Astrocyte of the spinal cord (primary cell): ENCODE results near the gene RAX.
"Not testable (repeated sequence)": the region's sequence is repeated elsewhere in the genome, so short reads cannot be mapped to it uniquely, and the experiment has no call there.

Experiments used
- DNase-seq: peaks from one replicate; pipeline ENCODE4 v3.0.0; 2011; ENCODE audit warnings: low read depth, low spot score
- H3K4me3 ChIP-seq: 2 replicates; pipeline ENCODE4 v1.5.1; 2011; ENCODE audit warnings: low read depth, mild to moderate bottlenecking, low read length, moderate library complexity
- in situ Hi-C: cut with HindIII; loops from 2 replicates; pipeline ENCODE4 v1.10.0; 2017; ENCODE audit warnings: low sequenced_read_pairs
- TF ChIP-seq, protein P1 (sequence below): IDR thresholded peaks from 2 replicates; pipeline ENCODE4 v1.5.1; 2012; ENCODE audit warnings: low read depth, mild to moderate bottlenecking, low read length, inconsistent platforms

Gene RAX

GRCh38 chr18:59265974-59266369, 7.3 kb downstream of the RAX start:
- in situ Hi-C loops: no loop called here
- H3K4me3 ChIP-seq: no peak overlapping the region
- TF ChIP-seq, protein P1, sequence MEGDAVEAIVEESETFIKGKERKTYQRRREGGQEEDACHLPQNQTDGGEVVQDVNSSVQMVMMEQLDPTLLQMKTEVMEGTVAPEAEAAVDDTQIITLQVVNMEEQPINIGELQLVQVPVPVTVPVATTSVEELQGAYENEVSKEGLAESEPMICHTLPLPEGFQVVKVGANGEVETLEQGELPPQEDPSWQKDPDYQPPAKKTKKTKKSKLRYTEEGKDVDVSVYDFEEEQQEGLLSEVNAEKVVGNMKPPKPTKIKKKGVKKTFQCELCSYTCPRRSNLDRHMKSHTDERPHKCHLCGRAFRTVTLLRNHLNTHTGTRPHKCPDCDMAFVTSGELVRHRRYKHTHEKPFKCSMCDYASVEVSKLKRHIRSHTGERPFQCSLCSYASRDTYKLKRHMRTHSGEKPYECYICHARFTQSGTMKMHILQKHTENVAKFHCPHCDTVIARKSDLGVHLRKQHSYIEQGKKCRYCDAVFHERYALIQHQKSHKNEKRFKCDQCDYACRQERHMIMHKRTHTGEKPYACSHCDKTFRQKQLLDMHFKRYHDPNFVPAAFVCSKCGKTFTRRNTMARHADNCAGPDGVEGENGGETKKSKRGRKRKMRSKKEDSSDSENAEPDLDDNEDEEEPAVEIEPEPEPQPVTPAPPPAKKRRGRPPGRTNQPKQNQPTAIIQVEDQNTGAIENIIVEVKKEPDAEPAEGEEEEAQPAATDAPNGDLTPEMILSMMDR: no peak
- no peak for DNase-seq

- no peak for DNase-seq
- peak overlapping the region; percentile 17 for H3K4me3 ChIP-seq
- TF ChIP-seq, protein P1: no peak
- in situ Hi-C loops: no loop called here
Observed at GRCh38 chr18:59265246-59265973, 7.8 kb downstream of the RAX start.

- no peak for DNase-seq
- H3K4me3 ChIP-seq: no peak overlapping the region
- in situ Hi-C loops: no loop called here
- TF ChIP-seq, protein P1: no peak
Observed at GRCh38 chr18:59264651-59265245, 8.5 kb downstream of the RAX start.

- H3K4me3 ChIP-seq: no peak overlapping the region
- no peak for DNase-seq
- TF ChIP-seq, protein P1: no peak
- in situ Hi-C loops: no loop called here
Observed at GRCh38 chr18:59264121-59264571, 9.1 kb downstream of the RAX start.

- TF ChIP-seq, protein P1: no peak
- no peak overlapping the region for H3K4me3 ChIP-seq
- DNase-seq: no peak
- in situ Hi-C loops: no loop called here
Observed at GRCh38 chr18:59263661-59264060, 9.6 kb downstream of the RAX start.

DNA sequence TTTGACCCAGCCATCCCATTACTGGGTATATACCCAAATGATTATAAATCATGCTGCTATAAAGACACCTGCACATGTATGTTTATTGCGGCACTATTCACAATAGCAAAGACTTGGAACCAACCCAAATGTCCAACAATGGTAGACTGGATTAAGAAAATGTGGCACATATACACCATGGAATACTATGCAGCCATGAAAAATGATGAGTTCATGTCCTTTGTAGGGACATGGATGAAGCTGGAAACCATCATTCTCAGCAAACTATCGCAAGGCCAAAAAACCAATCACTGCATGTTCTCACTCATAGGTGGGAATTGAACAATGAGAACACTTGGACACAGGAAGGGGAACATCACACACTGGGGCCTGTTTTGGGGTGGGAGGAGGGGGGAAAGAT, 11.0 kb downstream of the RAX start:
- H3K4me3 ChIP-seq, in situ Hi-C loops, DNase-seq: not testable (repeated sequence)

- DNase-seq, in situ Hi-C loops, H3K4me3 ChIP-seq: not testable (repeated sequence)
Observed at GRCh38 chr18:59261842-59262241, 11.4 kb downstream of the RAX start.

GRCh38 chr18:59255491-59255890, 17.8 kb downstream of the RAX start:
- H3K4me3 ChIP-seq, DNase-seq, in situ Hi-C loops: not testable (repeated sequence)
